ENCODE data around the gene HERPUD2.
A peak's percentile ranks its signal among the peaks of the same experiment; 100 is the strongest.

The HERPUD2 gene, protein sequence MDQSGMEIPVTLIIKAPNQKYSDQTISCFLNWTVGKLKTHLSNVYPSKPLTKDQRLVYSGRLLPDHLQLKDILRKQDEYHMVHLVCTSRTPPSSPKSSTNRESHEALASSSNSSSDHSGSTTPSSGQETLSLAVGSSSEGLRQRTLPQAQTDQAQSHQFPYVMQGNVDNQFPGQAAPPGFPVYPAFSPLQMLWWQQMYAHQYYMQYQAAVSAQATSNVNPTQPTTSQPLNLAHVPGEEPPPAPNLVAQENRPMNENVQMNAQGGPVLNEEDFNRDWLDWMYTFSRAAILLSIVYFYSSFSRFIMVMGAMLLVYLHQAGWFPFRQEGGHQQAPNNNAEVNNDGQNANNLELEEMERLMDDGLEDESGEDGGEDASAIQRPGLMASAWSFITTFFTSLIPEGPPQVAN

DNA sequence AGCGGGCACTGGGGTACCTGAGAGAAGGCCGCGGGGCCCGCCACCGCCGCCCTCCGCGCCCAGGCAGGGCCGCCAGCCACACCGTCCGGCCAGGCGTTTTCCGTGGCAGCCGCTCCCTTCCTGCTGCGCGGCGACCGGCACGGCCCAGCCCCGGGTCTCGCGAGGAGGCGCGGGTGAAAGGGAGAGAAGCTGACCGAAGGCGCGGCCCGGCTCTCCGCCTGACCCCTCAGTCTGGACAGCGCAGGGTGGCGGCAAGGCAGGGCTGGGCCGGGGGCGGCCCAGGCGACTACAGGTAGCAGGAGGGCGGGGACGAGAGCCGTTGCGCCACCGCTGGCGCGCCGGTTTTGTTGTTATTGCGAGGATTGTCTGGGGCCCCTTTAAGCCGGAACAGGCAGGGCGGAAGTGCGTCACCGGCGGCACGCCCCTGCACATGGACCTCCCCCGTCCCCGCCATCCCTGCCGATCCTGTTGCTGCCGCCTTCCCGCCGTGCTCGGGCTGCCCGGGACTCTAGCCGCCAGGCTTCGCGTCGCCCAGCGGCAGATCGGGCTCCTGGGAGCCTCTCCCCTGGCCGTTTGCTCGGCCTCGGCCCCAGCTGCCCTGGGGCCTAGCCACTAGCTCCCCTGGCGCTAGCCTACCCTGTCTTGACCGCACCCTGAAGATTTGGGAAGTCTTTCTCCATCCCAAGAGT is at the start of gene HERPUD2:
Gene HERPUD2 (minus strand): TSS at position 352 of the 689 bp plus-strand sequence. CDS start 805 bp downstream, outside the sequence.
- peak; percentile 67 to 90 for DNase-seq

DNA sequence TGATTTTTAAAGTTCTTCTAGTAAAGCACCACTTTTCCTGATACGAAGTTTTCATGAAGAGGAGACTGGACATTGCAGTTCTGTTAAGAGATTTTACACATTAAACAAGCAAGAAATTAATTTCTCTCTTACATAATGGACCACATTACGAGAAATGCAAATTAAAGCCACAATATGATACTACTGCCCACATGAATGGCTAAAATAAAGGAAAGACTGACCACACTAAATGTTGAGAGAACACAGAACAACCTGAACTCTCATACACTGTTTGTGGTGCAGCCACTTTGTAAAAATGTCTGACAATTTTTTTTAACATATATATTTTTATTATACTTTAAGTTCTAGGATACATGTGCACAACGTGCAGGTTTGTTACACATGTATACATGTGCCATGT is 44.0 kb upstream of the HERPUD2 start:
- DNase-seq: no peak

DNA sequence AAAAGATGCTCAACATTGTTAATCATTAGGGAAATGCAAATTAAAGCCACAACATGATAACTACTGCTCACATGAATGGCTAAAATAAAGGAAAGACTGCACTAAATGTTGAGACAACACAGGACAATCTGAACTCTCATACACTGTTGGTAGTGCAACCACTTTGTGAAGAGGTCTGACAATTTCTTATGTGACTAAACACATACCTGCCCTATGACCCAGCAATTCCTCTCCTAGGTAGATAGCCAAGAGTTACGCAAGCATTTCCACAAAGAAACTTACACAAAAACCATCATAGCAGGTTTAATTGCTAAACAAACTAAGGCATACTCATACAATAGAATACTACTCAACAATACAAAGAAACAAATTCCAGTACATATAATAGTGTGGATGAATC is 41.8 kb upstream of the HERPUD2 start:
- no peak for DNase-seq

DNA sequence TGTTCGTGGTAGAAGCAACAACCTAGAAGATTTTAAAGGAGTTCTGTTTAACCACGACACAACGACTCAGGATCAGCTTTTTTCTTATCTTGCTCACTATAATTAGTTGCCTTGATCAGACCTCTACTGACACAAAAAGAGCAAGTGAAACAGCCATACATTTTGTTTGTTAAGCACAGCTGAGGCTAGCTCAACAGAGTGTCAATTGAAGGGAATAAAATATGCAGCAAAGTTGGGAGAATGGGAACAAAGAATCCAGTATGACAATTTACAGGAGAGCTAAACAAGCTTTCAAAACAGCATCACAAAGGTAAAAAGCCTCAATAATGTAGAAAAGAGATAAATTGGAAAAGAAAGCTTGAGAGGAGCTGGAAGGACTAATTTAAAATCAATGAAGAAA is 40.5 kb upstream of the HERPUD2 start:
- DNase-seq: no peak

DNA sequence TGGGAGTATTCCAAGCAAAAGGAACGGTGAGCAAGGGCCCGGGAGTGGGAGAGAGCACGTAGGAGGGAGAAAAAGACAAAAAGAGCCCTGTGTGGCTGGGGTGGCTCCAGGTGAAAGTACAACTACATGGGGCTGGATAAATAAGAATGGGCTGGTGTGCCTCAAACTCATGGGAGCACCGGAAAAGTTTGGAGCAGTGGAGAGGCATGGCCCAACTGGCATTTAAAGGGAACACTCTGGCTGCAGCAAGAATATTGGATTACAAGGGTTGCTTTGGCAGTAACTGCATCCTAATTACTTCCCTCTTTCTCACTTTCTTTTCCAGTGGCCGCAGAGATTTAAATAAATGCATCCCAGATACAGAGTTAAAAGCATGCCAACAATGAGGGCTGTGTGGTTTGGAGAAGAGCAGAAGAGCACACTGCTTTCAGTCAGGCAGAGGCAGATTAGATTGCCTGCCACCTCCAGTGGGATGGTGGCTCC is 39.1 kb upstream of the HERPUD2 start:
- DNase-seq: no peak

DNA sequence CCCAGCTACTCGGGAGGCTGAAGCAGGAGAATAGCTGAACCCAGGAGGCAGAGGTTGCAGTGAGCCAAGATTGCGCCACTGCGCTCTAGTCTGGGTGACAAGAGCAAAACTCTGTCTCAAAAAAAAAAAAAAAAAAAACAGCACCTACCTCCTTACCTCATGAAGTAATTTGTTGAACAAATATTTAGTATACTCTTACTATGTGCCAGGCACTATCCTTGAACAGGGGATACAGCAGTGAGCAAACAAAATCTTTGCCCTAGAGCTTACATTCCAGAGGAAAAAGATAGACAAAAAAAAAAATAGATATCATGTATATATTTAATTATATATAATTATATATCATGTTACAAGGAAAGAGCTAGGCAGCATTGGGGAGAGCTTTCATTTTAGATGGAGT is 36.4 kb upstream of the HERPUD2 start:
- no peak for DNase-seq

DNA sequence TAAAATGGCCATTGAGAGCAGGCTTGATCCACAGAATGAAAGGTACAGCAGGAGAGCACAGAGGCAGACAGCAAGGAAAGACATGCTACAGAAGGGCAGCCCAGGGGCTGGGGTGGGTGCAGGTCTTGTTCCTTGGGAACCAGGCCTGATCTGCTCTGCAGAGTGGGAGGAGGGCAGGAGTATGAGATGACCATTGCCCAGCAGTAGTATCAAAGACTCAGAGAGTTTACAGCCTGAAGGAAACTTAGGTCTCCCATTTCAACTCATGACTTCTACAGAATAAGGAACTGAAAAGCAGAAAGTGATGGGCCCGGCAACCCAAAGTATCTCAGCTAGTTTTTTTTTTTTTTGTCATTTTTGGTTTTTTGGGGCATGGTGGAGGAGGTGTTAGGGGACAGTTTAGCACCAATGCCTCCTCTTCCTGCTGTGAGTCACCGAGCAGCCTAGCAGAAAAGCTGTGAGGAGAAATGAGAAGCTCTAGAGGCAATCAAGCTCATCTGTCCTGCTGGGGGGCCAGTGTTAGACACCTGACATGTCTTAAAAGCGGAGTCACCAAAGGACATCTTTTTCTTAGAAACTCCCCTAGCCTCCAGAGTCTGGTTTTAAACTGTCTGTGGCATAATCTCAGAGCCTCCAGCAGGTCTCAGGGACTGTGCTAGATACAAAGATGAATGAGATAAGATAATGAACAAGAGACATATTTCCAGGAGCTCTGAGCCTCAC is 34.3 kb upstream of the HERPUD2 start:
- DNase-seq: no peak

DNA sequence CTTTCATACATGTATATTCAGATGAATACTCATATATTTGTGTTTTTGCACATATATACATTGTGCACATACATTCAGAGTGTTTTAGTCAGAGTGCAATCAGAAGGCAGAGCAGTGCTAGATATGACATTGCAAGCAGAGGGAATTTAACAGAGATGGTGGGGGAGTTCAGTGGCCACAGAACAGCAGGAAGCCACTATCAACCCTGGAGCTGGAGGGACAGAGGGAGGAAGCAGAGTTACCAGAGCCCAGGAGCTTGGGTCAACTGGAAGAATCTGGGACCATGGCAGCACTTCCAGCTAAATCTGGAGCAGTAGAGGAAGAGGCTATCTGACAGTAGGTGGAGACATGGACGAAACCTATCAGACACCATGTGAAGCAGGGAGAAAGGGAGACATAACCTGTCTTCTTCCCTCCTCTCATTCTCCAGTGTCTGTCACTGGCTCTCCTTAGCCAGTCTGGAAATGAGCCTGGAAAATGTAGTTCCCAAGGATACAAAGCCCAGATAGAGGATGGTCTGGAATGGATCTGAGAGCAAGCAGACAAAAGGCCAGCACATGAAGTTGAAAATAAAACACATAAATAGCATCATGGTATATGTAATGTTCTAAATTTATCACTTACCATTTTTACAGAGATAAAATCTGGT is 33.6 kb upstream of the HERPUD2 start:
- no peak for DNase-seq

DNA sequence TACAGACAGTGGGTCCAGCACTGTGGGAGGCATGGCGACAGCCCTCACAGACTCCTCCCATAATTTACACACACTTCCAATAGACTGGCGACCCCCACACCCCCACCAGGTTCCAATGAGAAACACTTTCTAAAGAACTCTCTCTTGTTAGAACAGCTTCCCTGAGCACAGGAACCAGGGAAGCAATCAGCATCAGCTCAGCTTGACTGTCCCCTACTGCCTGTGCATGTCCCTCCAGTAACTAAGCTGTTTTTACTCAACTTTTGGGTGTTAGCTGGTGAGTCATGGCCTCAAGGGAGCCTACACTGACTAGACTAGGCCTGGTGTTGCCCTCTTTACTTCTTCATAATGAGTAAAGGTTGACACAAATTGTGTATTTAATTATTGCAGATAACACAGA is 32.6 kb upstream of the HERPUD2 start:
- no peak for DNase-seq

DNA sequence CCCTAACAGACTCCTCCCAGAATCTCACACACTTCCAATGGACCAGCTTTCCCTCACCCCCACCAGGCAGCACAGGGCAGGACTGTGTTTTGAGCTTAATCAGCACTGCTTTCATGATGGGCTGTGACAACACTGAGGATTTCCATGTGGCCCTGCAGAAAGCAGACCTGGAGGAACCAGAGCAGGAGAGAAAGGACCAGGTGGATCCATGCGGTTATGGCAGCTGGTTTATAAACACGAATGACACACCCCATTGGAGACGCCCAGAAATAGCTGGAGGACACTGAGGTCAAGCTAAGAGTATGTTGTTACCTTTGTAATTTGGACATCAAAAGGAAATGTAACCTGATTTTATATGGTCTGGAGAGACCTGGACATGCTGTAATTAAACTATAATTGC is 31.7 kb upstream of the HERPUD2 start:
- DNase-seq: no peak

DNA sequence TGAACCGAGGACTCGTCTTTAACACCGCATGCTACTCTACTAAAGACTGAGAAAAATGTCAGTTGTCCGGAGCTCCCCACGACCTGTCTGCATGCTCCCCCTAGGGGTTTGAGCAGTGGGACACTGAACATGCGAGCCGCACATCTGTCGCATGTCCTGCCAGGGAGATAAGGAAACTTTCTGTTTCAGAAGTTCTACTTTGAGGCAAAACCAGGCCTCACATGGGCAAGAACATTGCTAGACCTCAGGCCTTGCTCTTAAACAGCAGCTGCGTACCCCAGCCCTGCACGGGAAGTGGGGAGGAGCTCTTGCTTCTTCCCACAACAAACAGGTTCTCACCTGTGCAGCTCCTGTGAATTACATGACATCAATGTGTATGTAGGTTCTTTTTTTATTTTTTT is 30.3 kb upstream of the HERPUD2 start:
- DNase-seq: no peak

DNA sequence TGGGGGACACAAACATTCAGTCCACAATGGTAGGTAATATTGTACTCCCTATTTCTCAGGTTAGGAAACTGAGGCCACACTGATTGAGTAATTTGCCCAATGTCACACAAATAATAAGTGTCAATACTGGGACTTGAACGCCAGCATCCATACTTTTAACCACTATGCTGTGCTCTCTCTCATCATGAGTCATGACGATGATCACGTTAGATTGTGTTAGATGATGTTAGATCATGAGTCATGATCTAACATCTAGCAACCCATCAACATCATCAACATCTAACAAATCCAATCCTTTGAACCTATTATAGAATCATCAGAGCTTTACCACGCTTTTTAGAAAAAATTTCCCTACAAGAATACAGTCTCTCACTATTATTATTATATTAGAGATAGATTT is 28.1 kb upstream of the HERPUD2 start:
- no peak for DNase-seq

DNA sequence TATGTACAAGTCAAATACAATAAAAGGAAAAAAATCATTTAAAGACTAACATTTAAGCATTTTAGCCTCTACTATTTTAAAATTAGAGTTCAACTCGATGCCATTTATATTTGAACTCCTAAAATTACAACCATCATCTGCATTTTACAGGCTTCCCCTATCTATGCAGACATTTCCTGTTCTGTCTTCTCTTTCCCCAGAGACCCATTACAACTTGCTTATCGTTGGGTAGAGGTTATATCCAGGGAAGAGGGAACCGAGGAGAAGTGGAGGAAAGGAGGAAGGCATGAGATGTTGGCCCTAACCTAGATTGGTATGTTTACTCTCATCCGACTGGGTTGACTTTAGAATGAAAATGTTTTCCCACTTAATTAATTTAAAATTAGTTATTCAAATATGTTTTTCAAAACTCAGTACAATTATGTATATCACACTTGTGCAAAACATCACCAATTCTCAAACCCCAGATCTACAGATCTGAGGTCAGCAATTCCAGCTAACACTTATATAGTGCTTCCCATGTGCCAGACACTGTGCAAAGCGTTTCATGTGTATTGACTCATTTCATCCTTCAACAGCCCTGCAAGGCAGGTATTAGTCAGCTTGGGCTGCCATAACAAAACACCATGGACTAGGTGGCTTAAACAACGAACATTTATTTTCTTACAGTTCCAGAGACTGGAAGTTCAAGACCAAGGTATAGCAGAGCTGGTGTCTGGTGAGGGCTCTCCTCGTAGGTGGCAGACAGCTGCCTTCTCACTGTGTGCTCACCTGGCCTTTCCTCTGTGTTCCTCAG is 27.3 kb upstream of the HERPUD2 start:
- no peak for DNase-seq

DNA sequence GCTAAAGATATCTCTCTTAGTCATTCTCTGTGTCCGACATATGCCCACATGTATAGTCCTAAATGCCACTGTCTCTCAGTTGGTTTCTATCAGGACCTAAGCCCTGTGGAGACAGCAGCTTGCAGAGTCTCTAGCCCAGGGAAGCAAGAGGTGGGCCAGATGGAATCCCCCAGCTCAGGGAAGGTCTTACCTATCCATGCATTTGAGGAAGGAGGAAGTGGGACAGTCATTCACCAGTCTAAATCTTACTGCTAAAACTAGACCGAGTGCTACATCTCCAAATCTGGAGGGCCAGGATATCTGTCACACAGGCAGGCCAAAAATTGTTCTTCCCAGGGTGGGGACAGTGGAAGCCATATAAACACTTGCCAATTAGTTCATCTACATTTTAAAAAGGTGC is 26.4 kb upstream of the HERPUD2 start:
- no peak for DNase-seq

DNA sequence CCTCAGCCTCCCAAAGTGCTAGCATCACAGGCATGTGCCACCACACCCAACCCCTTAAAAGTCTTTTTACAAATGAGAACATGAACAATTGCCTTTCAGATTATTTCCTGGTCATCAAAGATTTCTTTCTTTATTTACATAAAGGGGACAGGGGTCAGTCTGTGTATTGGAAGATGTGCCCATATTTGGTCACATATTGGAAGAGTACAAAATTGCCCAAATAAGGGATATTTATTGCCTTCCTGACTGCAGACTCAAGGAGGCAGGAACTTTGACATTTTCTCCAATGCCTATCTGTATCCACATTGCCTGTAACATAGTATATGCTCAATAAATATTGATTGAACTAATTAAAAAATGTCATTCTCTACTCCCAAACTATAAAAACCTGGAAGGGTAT is 25.9 kb upstream of the HERPUD2 start:
- no peak for DNase-seq

DNA sequence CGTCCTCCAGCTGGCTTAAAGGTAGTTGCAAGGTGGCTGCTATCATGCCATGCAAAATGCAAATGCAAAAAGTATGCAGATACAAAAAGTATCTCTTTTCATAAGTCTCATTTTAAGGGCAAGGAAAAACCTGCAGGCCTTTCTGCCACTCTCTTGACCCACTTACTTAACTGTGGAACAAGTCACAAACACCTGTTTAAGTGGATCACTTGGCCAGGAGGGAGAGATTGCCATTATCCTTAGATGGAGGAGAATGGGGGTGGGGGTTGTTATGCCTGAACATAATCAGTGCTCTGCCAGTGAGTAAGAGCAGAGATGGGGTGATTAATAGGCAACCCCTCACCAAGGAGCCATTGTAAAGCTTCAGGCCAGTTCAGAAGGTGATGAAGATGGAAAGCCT is 25.1 kb upstream of the HERPUD2 start:
- no peak for DNase-seq

DNA sequence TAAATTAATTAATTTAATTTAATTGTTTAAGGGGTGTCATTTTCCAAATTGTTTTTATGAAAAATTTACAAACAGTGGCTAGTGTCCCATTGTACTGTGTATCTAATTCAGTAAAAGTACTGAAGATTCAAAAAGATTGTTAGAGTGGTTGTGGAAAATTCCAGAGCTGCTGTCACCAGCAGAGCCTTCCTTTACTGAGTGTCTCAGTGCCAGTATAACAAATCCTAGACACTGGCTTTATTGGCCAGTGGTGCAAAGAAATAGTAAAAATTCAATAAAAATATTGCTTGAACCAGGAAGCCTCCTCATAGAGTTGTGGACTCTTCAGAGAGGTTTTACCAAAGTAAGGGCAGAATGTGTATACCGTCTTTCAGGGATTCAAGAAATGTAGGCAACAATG is 23.1 kb upstream of the HERPUD2 start:
- no peak for DNase-seq

DNA sequence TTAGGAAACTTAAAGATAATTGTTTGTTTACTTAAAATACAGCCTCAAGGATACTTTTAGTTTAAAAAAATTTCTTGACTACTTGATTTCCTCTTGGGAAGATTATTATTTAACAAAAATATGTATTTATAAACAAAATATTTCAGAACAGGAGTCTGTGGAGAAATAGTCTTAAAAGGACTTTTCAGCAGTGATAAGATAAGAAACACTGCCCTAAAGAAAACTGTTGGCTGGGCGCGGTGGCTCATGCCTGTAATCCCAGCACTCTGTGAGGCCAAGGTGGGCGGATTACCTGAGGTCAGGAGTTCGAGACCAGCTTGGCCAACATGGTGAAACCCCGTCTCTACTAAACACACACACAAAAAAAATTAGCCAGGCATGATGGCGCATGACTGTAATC is 22.6 kb upstream of the HERPUD2 start:
- no peak for DNase-seq

DNA sequence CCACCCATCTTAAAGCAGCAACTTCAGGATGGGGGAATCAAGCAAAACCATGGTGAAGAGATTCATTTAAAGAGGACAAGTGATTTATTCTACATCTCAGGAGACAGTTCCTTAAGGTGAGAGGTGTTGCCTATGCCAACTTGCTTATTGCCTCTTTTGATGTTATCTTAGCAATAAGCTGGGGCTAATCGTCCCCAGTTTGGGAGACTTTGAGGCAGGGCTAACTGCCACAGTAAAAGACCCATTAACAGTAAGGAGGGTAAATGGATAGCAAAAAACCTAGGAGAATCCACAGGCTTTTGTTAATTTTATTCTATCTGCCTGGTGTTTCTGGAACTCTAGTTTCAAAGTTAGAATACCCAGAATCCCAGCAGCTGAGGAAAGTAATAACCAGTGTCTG is 22.1 kb upstream of the HERPUD2 start:
- DNase-seq: no peak

DNA sequence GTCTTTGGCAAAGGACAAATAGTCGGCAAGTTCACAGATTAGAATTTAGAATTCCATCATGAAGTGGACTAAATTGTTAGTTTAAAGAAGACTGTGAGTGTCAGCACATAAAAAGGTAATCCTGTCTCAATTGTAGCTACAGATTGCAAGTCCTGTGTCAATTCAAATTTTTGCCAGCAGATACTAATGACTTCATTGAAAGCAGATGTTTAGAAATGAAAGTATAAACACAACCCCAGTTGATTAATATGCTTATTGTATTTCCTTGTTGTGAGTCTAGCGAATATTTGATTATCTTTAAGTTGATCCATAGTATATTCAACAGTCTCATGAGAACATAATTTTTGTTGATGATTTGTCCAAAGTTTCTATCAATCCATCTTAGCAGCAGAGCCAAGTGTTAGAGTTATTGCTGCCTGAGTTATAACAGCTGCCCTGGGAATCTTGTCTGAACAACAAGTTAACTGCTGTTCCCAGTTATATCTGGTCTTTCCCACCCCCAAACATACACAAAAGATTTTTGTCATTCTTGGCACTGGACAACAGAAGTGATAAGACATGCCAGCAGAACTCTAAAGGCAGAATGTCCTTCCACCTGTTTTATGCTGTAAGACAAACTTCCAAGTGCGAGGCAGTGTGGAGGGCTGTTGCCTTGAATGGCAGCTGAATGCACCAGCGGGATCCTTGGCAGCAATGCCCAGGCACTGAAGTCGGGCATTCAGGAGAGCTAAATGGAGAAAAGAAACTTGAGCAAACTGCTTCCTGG is 21.3 kb upstream of the HERPUD2 start:
- no peak for DNase-seq

DNA sequence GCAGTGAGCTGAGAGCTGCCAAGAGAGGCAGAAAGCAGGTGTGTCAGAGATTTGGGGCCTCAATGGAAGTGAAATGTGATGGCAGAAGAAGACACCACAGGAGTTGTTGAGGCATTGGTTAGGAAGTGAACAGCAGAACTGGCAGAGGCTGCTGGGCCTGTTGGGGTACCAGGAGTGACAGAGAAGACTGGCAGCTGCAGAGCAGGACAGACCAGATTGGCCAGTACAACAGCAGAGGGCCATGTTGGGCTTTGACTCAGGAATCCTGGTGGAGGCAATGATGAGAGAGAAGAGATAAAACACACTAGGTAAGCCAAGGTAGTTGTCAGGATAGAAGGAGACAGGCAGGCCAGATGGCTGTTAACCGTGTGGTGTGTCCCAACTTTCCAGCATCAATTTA is 19.9 kb upstream of the HERPUD2 start:
- no peak for DNase-seq

DNA sequence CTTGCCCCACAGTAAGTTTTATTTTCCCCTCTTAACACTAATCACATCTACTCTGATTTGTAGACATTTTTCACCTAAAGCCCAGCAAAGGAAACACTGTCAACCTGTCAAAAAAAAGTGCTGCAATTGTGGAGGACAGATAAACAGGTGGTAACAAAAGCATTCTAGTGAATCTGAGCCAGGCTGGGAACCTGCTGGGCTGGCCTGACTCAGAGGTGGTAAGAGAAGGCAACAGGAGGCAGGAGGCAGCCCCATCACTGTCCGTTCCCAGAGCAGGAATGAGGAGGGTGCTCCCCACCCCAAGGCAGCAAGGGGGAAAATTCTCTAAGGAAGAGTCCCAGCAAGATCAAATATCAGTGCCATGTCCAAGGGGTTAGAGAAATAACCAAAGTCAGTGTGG is 19.5 kb upstream of the HERPUD2 start:
- DNase-seq: no peak

Measured in SW 1271 (cell line).